Smooth muscle cell (in vitro differentiated cells): Measurements from ENCODE around the gene ZSCAN25. TPM values are rescaled to one million over a fixed set of nuclear protein-coding genes. Genes with fewer than 3 reads are reported as not detected.
"Not testable (repeated sequence)": the region's sequence is repeated elsewhere in the genome, so short reads cannot be mapped to it uniquely, and the experiment has no call there.

Experiments used
- DNase-seq: peaks from one replicate; lab custom pipeline; 2025; ENCODE audit not compliant: unreplicated experiment; lab: John Stamatoyannopoulos, UW
- H2AFZ ChIP-seq: fragments of 200-600 bp; sonication (generic); 2 replicates; pipeline ENCODE4 v1.6.0; 2016; ENCODE audit warnings: antibody characterized with exemption, low read depth, mild to moderate bottlenecking
- H3F3A ChIP-seq: fragments of 200-600 bp; sonication (generic); 2 replicates; pipeline ENCODE4 v1.6.0; 2017; ENCODE audit warnings: antibody characterized with exemption, low read depth
- H3K27ac ChIP-seq: fragments of 200-600 bp; sonication (generic); 2 replicates; pipeline ENCODE4 v1.5.1; 2016; ENCODE audit warnings: low read depth, mild to moderate bottlenecking
- H3K27me3 ChIP-seq: fragments of 200-600 bp; sonication (generic); 2 replicates; pipeline ENCODE4 v1.6.1; 2016; ENCODE audit warnings: low read depth, mild to moderate bottlenecking
- H3K36me3 ChIP-seq: fragments of 200-600 bp; sonication (generic); 2 replicates; pipeline ENCODE4 v1.5.1; 2016; ENCODE audit warnings: low read depth
- H3K4me1 ChIP-seq: fragments of 200-600 bp; sonication (generic); 2 replicates; pipeline ENCODE4 v1.5.1; 2016; ENCODE audit warnings: low read depth
- H3K4me2 ChIP-seq: fragments of 200-600 bp; sonication (generic); 2 replicates; pipeline ENCODE4 v1.6.0; 2016; ENCODE audit warnings: mild to moderate bottlenecking
- H3K4me3 ChIP-seq: fragments of 200-600 bp; sonication (generic); 2 replicates; pipeline ENCODE4 v1.5.1; 2016; ENCODE audit warnings: mild to moderate bottlenecking
- H3K79me2 ChIP-seq: fragments of 200-600 bp; sonication (generic); 2 replicates; pipeline ENCODE4 v1.6.0; 2016; ENCODE audit warnings: low read depth, mild to moderate bottlenecking
- H3K9ac ChIP-seq: fragments of 200-600 bp; sonication (generic); 2 replicates; pipeline ENCODE4 v1.6.0; 2016; ENCODE audit warnings: low read depth
- H3K9me3 ChIP-seq: fragments of 200-600 bp; sonication (generic); replicated peaks from 2 replicates; pipeline ENCODE4 v1.5.1; 2016; ENCODE audit warnings: low read depth
- H4K20me1 ChIP-seq: fragments of 200-600 bp; sonication (generic); 2 replicates; pipeline ENCODE4 v1.6.0; 2016; ENCODE audit warnings: low read depth
- CTCF ChIP-seq: fragments of 200-600 bp; sonication (generic); IDR thresholded peaks from 2 replicates; pipeline ENCODE4 v1.5.1; 2017; ENCODE audit warnings: borderline replicate concordance, mild to moderate bottlenecking, antibody characterized with exemption; ENCODE audit not compliant: insufficient read depth, poor library complexity, severe bottlenecking
- WGBS: methylation state at CpG from one replicate; pipeline ENCODE4 v1.1.7; 2016; ENCODE audit warnings: low lambda C conversion rate; 5-methylcytosine and 5-hydroxymethylcytosine counted together
- polyA plus RNA-seq: library from polyadenylated mRNA; unstranded; fragments of >200 nt; fragmentation: Nextera tagmentation; extraction: Ambion mirVana; gene quantifications from 2 replicates; pipeline ENCODE4 v1.2.1, GENCODE V29; 2016
- total RNA-seq: library from RNA; depleted of rRNA; stranded (reverse); fragments of >200 nt; gene quantifications from 2 replicates; pipeline ENCODE4 v1.2.3, GENCODE V29; 2014

The ZSCAN25 gene
- total and polyA plus RNA-seq, 2 experiments from 2014 or later, result 6.2 to 8.0 TPM

- no peaks in the 10 kb centered on the region for H3F3A ChIP-seq
- no peaks in the 10 kb centered on the region for H3K9me3 ChIP-seq
- 62% methylated on average over 9 of the region's 9 CpGs for WGBS
- H3K27me3 ChIP-seq, result no peaks in the 10 kb centered on the region
- H3K36me3 ChIP-seq, result peaks cover 14% of the 10 kb centered on the region
- H3K79me2 ChIP-seq, result no peaks in the 10 kb centered on the region
- TF ChIP-seq CTCF, result peak; percentile 18
- H3K4me3 ChIP-seq, result no peak overlapping the region
- DNase-seq, result no peak
- H3K4me2 ChIP-seq, result no peak overlapping the region
- H3K27ac ChIP-seq, result no peak overlapping the region
- no peak overlapping the region for H2AFZ ChIP-seq
- H4K20me1 ChIP-seq, result peaks cover 26% of the 10 kb centered on the region
- no peak overlapping the region for H3K9ac ChIP-seq
- H3K4me1 ChIP-seq, result no peaks in the 10 kb centered on the region
Observed at GRCh38 chr7:99631295-99632109, 14.8 kb downstream of the ZSCAN25 start.

- H3K27me3 ChIP-seq, H3K9ac ChIP-seq, H3F3A ChIP-seq, H3K4me3 ChIP-seq, H3K9me3 ChIP-seq, H4K20me1 ChIP-seq, DNase-seq, H3K27ac ChIP-seq, H3K4me2 ChIP-seq, H2AFZ ChIP-seq, H3K79me2 ChIP-seq, H3K4me1 ChIP-seq, H3K36me3 ChIP-seq: not testable (repeated sequence)
- 92% methylated on average over 2 of the region's 2 CpGs for WGBS
Observed at GRCh38 chr7:99637414-99637813, 20.7 kb downstream of the ZSCAN25 start.

- no peak overlapping the region for H3K9ac ChIP-seq
- no peaks in the 10 kb centered on the region for H3K79me2 ChIP-seq
- no peaks in the 10 kb centered on the region for H3F3A ChIP-seq
- TF ChIP-seq CTCF, result no peak
- no peak overlapping the region for H2AFZ ChIP-seq
- no peaks in the 10 kb centered on the region for H3K4me1 ChIP-seq
- H3K27me3 ChIP-seq, result no peaks in the 10 kb centered on the region
- no peak for DNase-seq
- no peak overlapping the region for H3K27ac ChIP-seq
- H3K9me3 ChIP-seq, result no peaks in the 10 kb centered on the region
- no peaks in the 10 kb centered on the region for H3K36me3 ChIP-seq
- WGBS, result 95% methylated on average over 23 of the region's 23 CpGs
- no peak overlapping the region for H3K4me2 ChIP-seq
- no peaks in the 10 kb centered on the region for H4K20me1 ChIP-seq
- no peak overlapping the region for H3K4me3 ChIP-seq
Observed at GRCh38 chr7:99638731-99639130, 22.0 kb downstream of the ZSCAN25 start.

GRCh38 chr7:99639267-99639666, 22.5 kb downstream of the ZSCAN25 start:
- Histone ChIP-seq H3K9me3 (no peaks in the 10 kb centered on the region), H2AFZ (no peak overlapping the region), H3K4me1 (no peaks in the 10 kb centered on the region), H3K4me3 (no peak overlapping the region), H3K36me3 (no peaks in the 10 kb centered on the region), H3K4me2 (no peak overlapping the region), H3K27ac (no peak overlapping the region), H3K79me2 (no peaks in the 10 kb centered on the region), H4K20me1 (no peaks in the 10 kb centered on the region), H3F3A (no peaks in the 10 kb centered on the region), H3K27me3 (no peaks in the 10 kb centered on the region), H3K9ac (no peak overlapping the region)
- DNase-seq, result no peak
- TF ChIP-seq CTCF, result no peak
